HG02588 (cell line): ENCODE data around the gene LYPD3.
"Not testable (repeated sequence)": the region's sequence is repeated elsewhere in the genome, so short reads cannot be mapped to it uniquely, and the experiment has no call there.

ENCODE experiments used
- ATAC-seq: cut with Tn5 transposase; IDR thresholded peaks from one replicate; pipeline ENCODE4 v1.9.1; 2021; ENCODE audit warnings: mild to moderate bottlenecking, moderate library complexity; ENCODE audit not compliant: unreplicated experiment

The LYPD3 gene

GRCh38 chr19:43462785-43463380, 2.5 kb downstream of the LYPD3 start:
- ATAC-seq = no peak

GRCh38 chr19:43462383-43462782, 3.0 kb downstream of the LYPD3 start:
- ATAC-seq = no peak

GRCh38 chr19:43461303-43461702, 4.1 kb downstream of the LYPD3 start:
- ATAC-seq = no peak

- ATAC-seq = no peak
These were observed 4.9 kb downstream of the LYPD3 start for GRCh38 chr19:43460362-43461016.

GRCh38 chr19:43457809-43458208, 7.6 kb downstream of the LYPD3 start:
- ATAC-seq = no peak

- ATAC-seq = no peak
These were observed 9.9 kb downstream of the LYPD3 start for GRCh38 chr19:43455321-43456113.

GRCh38 chr19:43454031-43454430, 11.4 kb downstream of the LYPD3 start:
- no peak for ATAC-seq

- ATAC-seq = no peak
These were observed 12.8 kb downstream of the LYPD3 start for GRCh38 chr19:43452582-43452981.

- no peak for ATAC-seq
These were observed 14.8 kb downstream of the LYPD3 start for GRCh38 chr19:43450545-43450997.

GRCh38 chr19:43447655-43448054, 17.8 kb downstream of the LYPD3 start:
- no peak for ATAC-seq

GRCh38 chr19:43446746-43447489, 18.5 kb downstream of the LYPD3 start:
- ATAC-seq = no peak

- no peak for ATAC-seq
These were observed 20.0 kb downstream of the LYPD3 start for GRCh38 chr19:43445426-43445825.

- ATAC-seq = no peak
These were observed 20.7 kb downstream of the LYPD3 start for GRCh38 chr19:43444531-43445287.

- ATAC-seq = not testable (repeated sequence)
These were observed 21.3 kb downstream of the LYPD3 start for GRCh38 chr19:43444091-43444490.

- no peak for ATAC-seq
These were observed 23.7 kb downstream of the LYPD3 start for GRCh38 chr19:43441716-43442115.

GRCh38 chr19:43439709-43440063, 25.7 kb downstream of the LYPD3 start:
- ATAC-seq = no peak

- no peak for ATAC-seq
These were observed 26.2 kb downstream of the LYPD3 start for GRCh38 chr19:43439032-43439708.

GRCh38 chr19:43438291-43439031, 26.9 kb downstream of the LYPD3 start:
- ATAC-seq = no peak

- no peak for ATAC-seq
These were observed 27.7 kb downstream of the LYPD3 start for GRCh38 chr19:43437712-43438111.
